ENCODE measurements around the gene PCNT. TPM values are rescaled to one million over a fixed set of nuclear protein-coding genes. Genes with fewer than 3 reads are reported as not detected.
"Not testable (repeated sequence)": the region's sequence is repeated elsewhere in the genome, so short reads cannot be mapped to it uniquely, and the experiment has no call there.

Gene PCNT
- total RNA-seq, 2 donors from 2014 or later: 17.6 to 28.8 TPM

- DNase-seq (no peak), ATAC-seq (no peak)
- intact Hi-C loops (cut with DNase I, micrococcal nuclease): no loop called here
These were observed 105.2 kb downstream of the PCNT start for GRCh38 chr21:46428987-46429710.

GRCh38 chr21:46429754-46430681 is 106.1 kb downstream of the PCNT start:
- DNase-seq (no peak), ATAC-seq (no peak)

GRCh38 chr21:46431448-46431847 is 107.5 kb downstream of the PCNT start:
- ATAC-seq (no peak), DNase-seq (no peak)
- intact Hi-C loops (cut with DNase I, micrococcal nuclease): no loop called here

More at GRCh38 chr21:46429754-46430681, 106.1 kb downstream of the PCNT start:
- intact Hi-C loops (cut with DNase I, micrococcal nuclease): no loop called here

GRCh38 chr21:46431884-46432488 is 108.0 kb downstream of the PCNT start:
- no peak for DNase-seq
- intact Hi-C loops (cut with DNase I, micrococcal nuclease): no loop called here
- ATAC-seq: no peak

GRCh38 chr21:46433116-46433515 is 109.2 kb downstream of the PCNT start:
- DNase-seq; ATAC-seq; intact Hi-C loops (cut with DNase I, micrococcal nuclease): not testable (repeated sequence)

- DNase-seq: no peak
These were observed 110.5 kb downstream of the PCNT start for GRCh38 chr21:46434322-46434958.

DNA sequence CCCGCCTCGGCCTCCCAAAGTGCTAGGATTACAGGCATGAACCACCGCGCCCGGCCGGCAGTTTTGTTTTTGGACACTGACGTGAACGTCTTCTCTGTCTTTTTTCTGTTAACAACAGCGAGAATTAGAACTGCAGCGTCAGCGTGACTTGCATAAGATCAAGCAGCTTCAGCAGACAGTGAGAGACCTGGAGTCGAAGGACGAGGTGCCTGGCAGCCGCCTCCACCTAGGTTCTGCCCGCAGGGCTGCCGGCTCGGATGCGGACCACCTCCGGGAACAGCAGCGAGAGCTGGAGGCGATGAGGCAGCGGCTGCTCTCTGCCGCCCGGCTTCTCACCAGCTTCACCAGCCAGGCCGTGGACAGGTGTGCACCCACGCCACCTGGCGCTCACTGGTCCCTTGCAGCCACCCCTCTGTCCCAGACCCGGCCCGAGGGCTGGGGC is 111.9 kb downstream of the PCNT start:
- ATAC-seq (no peak), DNase-seq (no peak)

More at GRCh38 chr21:46434322-46434958, 110.5 kb downstream of the PCNT start:
- intact Hi-C loops (cut with DNase I, micrococcal nuclease): no loop called here
- no peak for ATAC-seq

GRCh38 chr21:46436621-46437020 is 112.7 kb downstream of the PCNT start:
- intact Hi-C loops (cut with DNase I, micrococcal nuclease): no loop called here
- no peak for ATAC-seq
- no peak for DNase-seq

More for the DNA sequence above, 111.9 kb downstream of the PCNT start:
- intact Hi-C loops (cut with DNase I, micrococcal nuclease): no loop called here

- no peak for ATAC-seq
- intact Hi-C loops (cut with DNase I, micrococcal nuclease): no loop called here
These were observed 113.1 kb downstream of the PCNT start for GRCh38 chr21:46437096-46437498.

GRCh38 chr21:46437511-46437910 is 113.6 kb downstream of the PCNT start:
- intact Hi-C loops (cut with DNase I, micrococcal nuclease): no loop called here
- no peak for ATAC-seq
- DNase-seq: no peak

More at GRCh38 chr21:46437096-46437498, 113.1 kb downstream of the PCNT start:
- DNase-seq: no peak

- ATAC-seq (no peak), DNase-seq (no peak)
- intact Hi-C loops (cut with DNase I, micrococcal nuclease): no loop called here
These were observed 114.3 kb downstream of the PCNT start for GRCh38 chr21:46438241-46438640.

GRCh38 chr21:46439906-46440305 is 116.0 kb downstream of the PCNT start:
- no peak for ATAC-seq
- intact Hi-C loops (cut with DNase I, micrococcal nuclease): no loop called here
- no peak for DNase-seq

GRCh38 chr21:46441331-46441730 is 117.4 kb downstream of the PCNT start:
- no peak for ATAC-seq
- intact Hi-C loops (cut with DNase I, micrococcal nuclease): no loop called here
- no peak for DNase-seq

DNA sequence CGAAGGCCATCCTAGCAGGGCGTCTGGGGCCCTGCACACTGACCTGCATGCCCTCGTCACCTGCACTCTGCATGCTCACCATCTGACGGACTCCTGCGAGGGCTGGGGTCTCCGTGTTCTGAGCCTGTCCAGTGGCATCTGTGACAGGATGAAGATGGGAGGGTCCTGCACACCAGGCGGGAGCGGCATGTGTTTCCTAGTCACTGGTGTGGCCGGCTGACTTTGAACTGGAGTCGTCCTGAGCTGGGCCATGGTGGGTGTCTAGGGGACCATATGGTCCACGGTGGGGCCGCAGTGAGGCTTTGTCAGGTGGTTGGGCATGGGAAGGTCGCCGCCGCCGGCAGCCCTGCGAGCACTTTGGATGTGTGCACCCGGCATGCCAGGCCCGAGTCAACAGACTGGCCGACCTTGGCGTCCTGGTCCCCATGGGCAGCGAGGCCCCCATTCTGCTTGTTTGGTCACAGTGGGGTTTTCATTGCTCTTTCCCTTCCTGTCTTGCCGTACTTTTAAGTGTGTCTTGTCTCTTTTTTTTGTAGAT is 118.1 kb downstream of the PCNT start:
- intact Hi-C loops (cut with DNase I, micrococcal nuclease): no loop called here
- no peak for ATAC-seq
- no peak for DNase-seq

DNA sequence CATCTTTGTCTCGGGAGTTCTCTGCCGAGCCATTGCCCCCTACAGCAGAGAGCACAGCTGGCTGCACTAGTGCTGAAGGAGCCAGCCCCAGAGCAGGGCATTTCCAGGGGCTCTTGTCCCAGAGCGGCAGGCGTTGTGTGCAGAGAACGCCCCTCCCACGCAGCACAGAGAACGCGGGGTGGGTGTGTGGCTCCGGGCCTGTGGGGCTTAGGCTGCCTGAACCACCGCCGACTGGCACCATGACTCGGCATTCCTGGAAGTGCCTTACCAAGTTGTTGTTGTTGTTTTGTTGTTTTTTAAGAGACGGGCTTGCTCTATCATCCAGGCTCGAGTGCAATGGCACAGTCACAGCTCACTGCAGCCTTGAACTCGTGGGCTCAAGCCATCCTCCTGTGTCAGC is 119.0 kb downstream of the PCNT start:
- intact Hi-C loops (cut with DNase I, micrococcal nuclease): no loop called here
- DNase-seq (no peak), ATAC-seq (no peak)

GRCh38 chr21:46443910-46444309 is 120.0 kb downstream of the PCNT start:
- ATAC-seq (no peak), DNase-seq (no peak)
- intact Hi-C loops (cut with DNase I, micrococcal nuclease): no loop called here

GRCh38 chr21:46448108-46448507 is 124.2 kb downstream of the PCNT start:
- intact Hi-C loops (cut with DNase I, micrococcal nuclease): no loop called here
- ATAC-seq (peak; percentile 84), DNase-seq (peak; percentile 35 to 56)

- intact Hi-C loops (cut with DNase I, micrococcal nuclease); ATAC-seq; DNase-seq: not testable (repeated sequence)
These were observed 124.9 kb downstream of the PCNT start for GRCh38 chr21:46448855-46449254.

DNA sequence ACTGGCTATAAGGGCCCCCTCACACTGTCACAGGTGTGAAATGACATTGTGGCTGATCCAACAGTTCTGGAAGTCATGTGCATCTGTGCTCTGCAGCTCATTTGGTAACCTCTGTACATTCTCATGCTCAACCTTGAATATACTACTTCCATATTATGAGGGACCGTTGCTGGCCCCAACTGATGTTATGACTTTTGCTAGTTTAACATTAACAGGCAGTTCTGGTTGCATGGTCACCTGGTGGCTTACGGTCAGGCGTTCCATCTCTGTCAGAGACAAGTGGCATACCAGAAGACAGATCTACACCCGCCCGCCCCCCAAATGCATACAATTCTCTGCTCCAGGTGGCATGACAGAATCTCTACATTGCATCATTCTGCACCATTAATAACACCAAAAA is 128.8 kb downstream of the PCNT start:
- peak; percentile 67 for ATAC-seq
- intact Hi-C loops (cut with DNase I, micrococcal nuclease): no loop called here
- peak in 1 of 2 donors; percentile 55 for DNase-seq

Data from left colon (tissue), 2 donors.